Activated T-helper 17 cell treated with anti-CD3 and anti-CD28 coated beads, Interleukin-2, amount 50 U/mL, for 72 hours (primary cell): ENCODE results near the gene RBM23. TPM values are rescaled to one million over a fixed set of nuclear protein-coding genes. Genes with fewer than 3 reads are reported as not detected.
A peak's percentile ranks its signal among the peaks of the same experiment; 100 is the strongest.
"Not testable (repeated sequence)": the region's sequence is repeated elsewhere in the genome, so short reads cannot be mapped to it uniquely, and the experiment has no call there.

Experiments
- ATAC-seq: fragments of 150-1000 bp; cut with Tn5 transposase; replicated peaks from 2 replicates; pipeline ENCODE4 v1.10.0; 2021; ENCODE audit warnings: mild to moderate bottlenecking, moderate library complexity
- H3K27ac Mint-ChIP-seq: one replicate; pipeline ENCODE4 v1.8.0; 2022; ENCODE audit warnings: mixed read lengths
- H3K27me3 Mint-ChIP-seq: one replicate; pipeline ENCODE4 v1.8.0; 2022; ENCODE audit warnings: mixed read lengths
- H3K36me3 Mint-ChIP-seq: one replicate; pipeline ENCODE4 v1.8.0; 2022; ENCODE audit warnings: low read depth, mild to moderate bottlenecking, mixed read lengths
- H3K4me1 Mint-ChIP-seq: one replicate; pipeline ENCODE4 v1.8.0; 2022; ENCODE audit warnings: mixed read lengths
- H3K4me3 Mint-ChIP-seq: one replicate; pipeline ENCODE4 v1.8.0; 2022; ENCODE audit warnings: mild to moderate bottlenecking, mixed read lengths
- H3K9me3 Mint-ChIP-seq: one replicate; pipeline ENCODE4 v1.8.0; 2022; ENCODE audit warnings: mixed read lengths
- total RNA-seq, 2 donors: library from RNA; stranded (reverse); gene quantifications; one replicate each; pipeline ENCODE4 v1.2.3, GENCODE V29; 2022

Gene RBM23
- total RNA-seq, 2 donors from 2014 or later, result 69.5 to 70.5 TPM

DNA sequence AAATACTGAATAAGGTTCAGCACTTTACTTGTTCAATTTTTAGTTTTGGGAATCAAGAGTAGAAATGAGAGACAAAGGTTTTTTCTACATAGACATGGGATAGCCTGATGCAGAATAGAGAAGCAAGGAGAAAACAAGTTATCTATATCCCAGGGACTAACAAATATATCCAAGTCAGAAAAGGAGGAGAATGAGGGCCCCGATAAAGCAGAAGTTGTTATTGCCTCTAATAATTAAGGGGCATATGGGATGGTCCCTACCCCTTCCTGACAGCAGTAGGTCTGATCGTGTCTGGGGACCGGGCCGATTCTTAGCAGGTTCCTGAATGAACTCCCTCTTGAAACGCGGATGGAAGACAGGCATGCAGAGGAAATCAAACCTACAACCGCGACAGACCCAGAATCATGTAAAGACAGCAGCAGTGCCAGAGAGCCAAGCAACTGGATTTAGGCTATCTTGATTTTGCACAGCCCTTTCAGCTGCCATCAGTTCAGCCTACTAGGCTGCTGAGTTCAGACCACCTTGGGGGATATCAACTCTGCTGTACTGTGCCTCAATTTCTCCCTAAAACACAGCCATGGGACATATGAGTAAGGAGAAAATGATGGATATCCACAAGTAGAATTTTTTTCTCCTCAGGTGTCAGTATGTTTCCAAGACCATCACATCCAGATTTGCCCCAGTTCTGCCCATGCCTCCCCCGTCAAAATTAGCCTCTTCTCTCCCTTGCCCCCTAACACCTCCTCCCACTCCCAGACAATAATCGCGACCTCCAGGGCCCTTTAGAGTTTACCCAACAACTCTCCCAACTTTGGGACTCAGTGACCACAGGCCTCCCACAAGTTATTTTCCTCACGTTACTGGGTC, 9.5 kb upstream of the RBM23 start:
- Mint-ChIP-seq H3K4me3 (no peak overlapping the region), H3K36me3 (peaks cover 41% of the 10 kb centered on the region), H3K9me3 (no peaks in the 10 kb centered on the region), H3K27ac (no peak overlapping the region), H3K4me1 (peaks cover 21% of the 10 kb centered on the region), H3K27me3 (no peaks in the 10 kb centered on the region)
- ATAC-seq, result no peak

DNA sequence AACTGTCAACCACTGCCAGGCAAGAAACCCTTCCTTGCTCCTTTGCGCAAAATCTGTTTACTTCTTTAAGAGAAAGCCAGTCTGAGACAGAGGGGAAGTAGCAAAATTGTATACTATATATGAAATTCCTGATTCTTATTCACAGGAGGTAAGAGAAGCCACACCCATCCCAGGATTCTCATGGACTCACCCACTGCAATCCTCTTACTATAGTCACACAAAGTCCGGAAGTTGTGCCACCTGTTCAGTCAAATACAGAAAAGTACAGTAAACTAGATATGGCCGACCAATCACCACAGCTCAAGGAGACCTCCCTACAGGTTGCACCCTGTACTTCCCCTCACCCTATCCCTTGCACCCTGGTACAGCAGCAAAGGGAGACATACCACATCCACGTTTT, 7.4 kb upstream of the RBM23 start:
- Mint-ChIP-seq H3K4me3 (no peak overlapping the region), H3K27me3 (no peaks in the 10 kb centered on the region), H3K36me3 (peaks cover 61% of the 10 kb centered on the region), H3K9me3 (no peaks in the 10 kb centered on the region), H3K4me1 (peaks cover 18% of the 10 kb centered on the region), H3K27ac (no peak overlapping the region)
- no peak for ATAC-seq

DNA sequence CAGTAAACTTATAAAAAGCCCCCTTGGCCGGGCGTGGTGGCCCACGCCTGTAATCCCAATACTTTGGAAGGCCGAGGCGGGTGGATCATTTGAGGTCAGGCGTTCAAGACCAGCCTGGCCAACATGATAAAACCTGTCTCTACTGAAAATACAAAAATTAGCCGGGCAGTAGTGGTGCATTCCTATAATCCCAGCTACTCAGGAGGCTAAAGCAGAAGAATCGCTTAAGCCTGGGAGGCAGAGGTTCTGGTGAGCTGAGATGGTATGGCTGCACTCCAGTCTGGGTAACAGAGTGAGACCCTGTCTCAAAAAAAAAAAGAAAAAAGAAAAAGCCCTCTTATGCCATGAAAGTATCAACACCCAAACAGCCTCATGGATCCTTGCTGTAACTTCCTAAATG, 6.6 kb upstream of the RBM23 start:
- no peak overlapping the region for H3K4me3 Mint-ChIP-seq
- H3K4me1 Mint-ChIP-seq, result peaks cover 22% of the 10 kb centered on the region
- no peaks in the 10 kb centered on the region for H3K9me3 Mint-ChIP-seq
- H3K27me3 Mint-ChIP-seq, result no peaks in the 10 kb centered on the region
- ATAC-seq, result no peak
- H3K27ac Mint-ChIP-seq, result no peak overlapping the region
- peaks cover 69% of the 10 kb centered on the region for H3K36me3 Mint-ChIP-seq

DNA sequence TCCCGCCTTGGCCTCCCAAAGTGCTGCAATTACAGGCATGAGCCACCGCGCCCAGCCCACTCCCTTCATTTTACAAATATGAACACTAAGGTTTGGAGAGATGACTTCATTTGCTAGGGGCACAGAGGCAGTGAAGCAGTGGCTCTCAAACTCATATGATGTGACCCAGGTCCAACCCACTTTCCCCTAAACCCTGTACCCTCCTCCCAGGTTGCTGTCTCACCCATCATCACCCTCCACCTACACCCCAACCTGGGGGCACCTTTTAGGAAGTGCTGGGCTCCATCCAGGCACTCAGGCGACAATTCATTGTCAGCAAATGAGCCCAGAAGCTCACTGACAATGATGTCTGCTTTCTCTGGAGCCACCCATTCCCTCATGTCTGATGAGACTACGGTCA, 4.8 kb upstream of the RBM23 start:
- no peak overlapping the region for H3K4me3 Mint-ChIP-seq
- peaks cover 86% of the 10 kb centered on the region for H3K36me3 Mint-ChIP-seq
- no peak overlapping the region for H3K27ac Mint-ChIP-seq
- no peaks in the 10 kb centered on the region for H3K9me3 Mint-ChIP-seq
- no peak for ATAC-seq
- H3K27me3 Mint-ChIP-seq, result no peaks in the 10 kb centered on the region
- H3K4me1 Mint-ChIP-seq, result peaks cover 27% of the 10 kb centered on the region

DNA sequence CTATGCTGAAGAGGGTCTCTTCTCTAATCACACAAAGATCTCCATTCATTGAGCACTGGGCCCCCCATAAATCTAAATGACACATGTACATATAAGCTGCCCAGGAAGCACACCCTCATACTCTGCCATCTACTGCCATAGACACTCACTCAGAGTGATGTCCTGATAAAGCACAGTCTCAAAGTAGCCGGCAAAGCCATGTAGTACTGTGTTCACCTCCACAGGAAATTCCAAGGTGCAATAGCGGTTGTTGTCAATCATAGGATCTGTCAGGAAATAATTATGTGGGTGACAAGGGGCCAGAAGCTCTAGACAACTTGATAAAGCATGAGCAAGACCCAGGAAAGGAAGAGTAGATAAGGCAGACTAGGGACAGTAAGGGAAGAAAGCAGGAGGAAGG, 3.3 kb upstream of the RBM23 start:
- Mint-ChIP-seq H3K4me3 (no peak overlapping the region), H3K27me3 (no peaks in the 10 kb centered on the region), H3K27ac (peak overlapping the region; percentile 41), H3K36me3 (peaks cover 97% of the 10 kb centered on the region), H3K9me3 (no peaks in the 10 kb centered on the region), H3K4me1 (peaks cover 26% of the 10 kb centered on the region)
- ATAC-seq, result no peak

DNA sequence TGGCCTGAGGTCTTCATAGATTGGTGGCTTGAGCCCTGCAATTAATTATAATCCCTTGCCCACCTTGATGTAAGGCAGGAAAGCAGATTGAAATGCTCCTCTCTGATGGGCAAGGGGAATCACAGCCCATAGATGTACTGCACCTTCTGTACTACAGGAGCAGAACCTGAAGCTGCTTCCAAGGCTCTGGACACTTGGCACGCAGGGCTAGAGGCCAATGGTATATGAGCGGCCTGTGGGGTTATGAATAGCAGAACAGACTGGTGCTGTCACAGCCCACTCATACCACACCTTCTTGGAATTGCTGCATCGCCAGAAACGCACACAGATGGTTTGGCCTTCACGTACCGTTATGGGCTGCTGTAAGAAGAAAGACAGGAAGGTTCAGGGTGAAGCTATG, 1.7 kb upstream of the RBM23 start:
- Mint-ChIP-seq H3K4me1 (peaks cover 23% of the 10 kb centered on the region), H3K27me3 (no peaks in the 10 kb centered on the region), H3K36me3 (peaks cover 97% of the 10 kb centered on the region), H3K4me3 (peak overlapping the region; percentile 98), H3K9me3 (no peaks in the 10 kb centered on the region), H3K27ac (peak overlapping the region; percentile 51)
- no peak for ATAC-seq

DNA sequence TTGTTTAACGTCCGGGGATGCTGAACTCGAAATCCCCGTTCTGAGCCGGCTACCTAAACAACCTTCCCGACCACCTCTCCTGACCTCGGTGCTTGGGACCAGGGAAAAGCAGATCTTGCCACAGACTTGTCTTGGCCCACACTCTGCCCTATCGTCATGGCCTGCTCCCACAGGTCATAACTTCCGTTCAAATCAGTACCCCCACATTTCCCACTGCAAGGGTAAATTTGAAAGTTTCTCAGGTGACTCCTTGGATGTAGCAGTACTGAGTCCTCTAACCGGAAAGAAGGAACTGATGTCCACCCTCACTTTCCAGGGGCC, 612 bp upstream of the RBM23 start:
- peak; percentile 18 for ATAC-seq
- Mint-ChIP-seq H3K9me3 (no peaks in the 10 kb centered on the region), H3K27me3 (no peaks in the 10 kb centered on the region), H3K4me1 (peaks cover 23% of the 10 kb centered on the region), H3K36me3 (peaks cover 97% of the 10 kb centered on the region), H3K27ac (peak overlapping the region; percentile 100), H3K4me3 (peak overlapping the region; percentile 98)

DNA sequence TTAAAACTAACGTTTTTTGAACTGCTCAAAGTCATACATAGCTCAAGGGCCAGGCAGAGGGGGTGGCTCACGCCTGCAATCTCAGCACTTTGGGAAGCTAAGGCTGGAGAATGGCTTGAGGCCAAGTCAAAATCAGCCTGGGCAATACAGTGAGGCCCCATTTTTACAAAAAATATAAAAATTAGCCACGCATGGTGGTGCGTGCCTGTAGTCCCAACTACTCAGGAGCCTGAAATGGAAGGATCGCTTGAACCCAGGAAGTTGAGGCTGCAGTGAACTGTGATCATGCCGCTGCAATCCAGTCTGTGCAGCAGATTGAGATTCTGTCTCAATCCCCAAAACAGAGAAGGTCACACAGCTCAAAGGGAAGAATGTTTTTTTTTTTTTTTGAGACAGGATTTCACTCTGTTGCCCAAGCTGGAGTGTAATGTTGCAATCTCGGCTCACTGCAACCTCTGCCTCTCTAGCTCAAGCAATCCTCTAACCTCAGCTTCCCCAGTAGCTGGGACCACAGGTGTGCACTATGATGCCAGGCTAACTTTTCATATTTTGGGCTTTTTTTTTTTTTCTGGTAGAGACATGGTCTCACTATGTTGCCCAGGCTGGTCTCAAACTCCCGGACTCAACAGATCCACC, 2.9 kb downstream of the RBM23 start:
- ATAC-seq, result no peak
- H3K27ac Mint-ChIP-seq, result no peak overlapping the region
- peaks cover 21% of the 10 kb centered on the region for H3K4me1 Mint-ChIP-seq
- H3K36me3 Mint-ChIP-seq, result peaks cover 93% of the 10 kb centered on the region
- no peak overlapping the region for H3K4me3 Mint-ChIP-seq
- no peaks in the 10 kb centered on the region for H3K9me3 Mint-ChIP-seq
- no peaks in the 10 kb centered on the region for H3K27me3 Mint-ChIP-seq

DNA sequence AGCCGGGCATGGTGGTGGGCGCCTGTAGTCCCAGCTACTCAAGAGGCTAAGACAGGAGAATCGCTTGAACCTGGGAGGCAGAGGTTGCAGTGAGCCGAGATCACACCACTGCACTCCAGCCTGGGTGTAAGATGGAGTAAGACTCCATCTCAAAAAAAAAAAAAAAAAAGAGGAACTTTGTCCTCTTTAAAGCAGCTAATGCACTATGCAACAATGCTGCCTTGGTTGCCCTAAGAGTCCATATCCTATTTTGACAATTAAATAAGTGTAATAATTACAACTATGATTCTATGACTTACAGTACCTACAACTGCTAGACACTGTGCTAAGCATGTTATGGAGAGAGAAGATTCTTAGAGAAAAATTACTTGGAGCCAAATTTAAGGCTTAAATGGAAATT, 4.1 kb downstream of the RBM23 start:
- H3K4me3 Mint-ChIP-seq, ATAC-seq, H3K27me3 Mint-ChIP-seq, H3K9me3 Mint-ChIP-seq, H3K27ac Mint-ChIP-seq: not testable (repeated sequence)
- peaks cover 93% of the 10 kb centered on the region for H3K36me3 Mint-ChIP-seq
- H3K4me1 Mint-ChIP-seq, result peaks cover 20% of the 10 kb centered on the region

DNA sequence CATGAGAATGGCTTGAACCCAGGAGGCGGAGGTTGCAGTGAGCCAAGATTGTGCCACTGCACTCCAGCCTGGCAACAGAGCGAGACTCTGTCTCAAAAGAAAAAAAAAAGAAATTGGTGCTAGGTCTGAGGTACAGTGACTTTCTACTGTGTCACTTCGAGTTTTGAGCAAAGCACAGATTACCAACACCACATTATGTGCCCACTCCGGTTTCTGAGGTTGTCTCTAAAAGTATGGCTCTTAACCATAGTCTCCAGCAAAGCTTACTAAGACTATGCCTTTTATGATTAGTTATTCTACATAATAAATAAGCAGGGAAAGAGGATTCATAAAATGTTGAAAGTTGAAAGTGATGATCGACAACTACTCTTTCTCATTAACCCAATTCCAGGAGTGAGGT, 8.0 kb downstream of the RBM23 start:
- no peaks in the 10 kb centered on the region for H3K27me3 Mint-ChIP-seq

DNA sequence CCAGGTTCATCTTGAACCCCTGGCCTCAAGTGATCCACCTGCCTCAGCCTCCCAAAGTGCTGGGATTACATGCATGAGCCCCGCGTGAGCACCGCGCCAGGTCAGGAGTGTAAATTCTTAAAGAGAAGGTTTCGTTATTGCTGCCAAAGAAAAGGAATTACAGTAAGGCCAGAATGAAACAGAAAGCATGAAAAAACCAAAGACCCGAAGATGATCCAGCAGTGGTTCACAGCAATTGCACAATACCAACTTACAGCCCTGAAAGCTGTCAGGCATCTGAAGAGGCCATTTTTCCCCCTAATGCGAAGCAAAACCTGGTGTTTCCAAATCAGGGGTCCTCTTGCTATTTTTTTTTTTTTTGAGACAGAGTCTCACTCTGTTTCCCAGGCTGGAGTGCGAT, 10.3 kb downstream of the RBM23 start:
- ATAC-seq, result no peak
- no peak overlapping the region for H3K27ac Mint-ChIP-seq
- peaks cover 94% of the 10 kb centered on the region for H3K36me3 Mint-ChIP-seq
- peaks cover 18% of the 10 kb centered on the region for H3K4me1 Mint-ChIP-seq
- H3K27me3 Mint-ChIP-seq, result no peaks in the 10 kb centered on the region
- H3K9me3 Mint-ChIP-seq, result no peaks in the 10 kb centered on the region
- H3K4me3 Mint-ChIP-seq, result no peak overlapping the region

More for the DNA sequence above, 8.0 kb downstream of the RBM23 start:
- Mint-ChIP-seq H3K27ac (peak overlapping the region; percentile 14), H3K4me3 (peak overlapping the region; percentile 26), H3K9me3 (no peaks in the 10 kb centered on the region), H3K36me3 (peaks cover 89% of the 10 kb centered on the region), H3K4me1 (peaks cover 18% of the 10 kb centered on the region)
- peak; percentile 93 for ATAC-seq

DNA sequence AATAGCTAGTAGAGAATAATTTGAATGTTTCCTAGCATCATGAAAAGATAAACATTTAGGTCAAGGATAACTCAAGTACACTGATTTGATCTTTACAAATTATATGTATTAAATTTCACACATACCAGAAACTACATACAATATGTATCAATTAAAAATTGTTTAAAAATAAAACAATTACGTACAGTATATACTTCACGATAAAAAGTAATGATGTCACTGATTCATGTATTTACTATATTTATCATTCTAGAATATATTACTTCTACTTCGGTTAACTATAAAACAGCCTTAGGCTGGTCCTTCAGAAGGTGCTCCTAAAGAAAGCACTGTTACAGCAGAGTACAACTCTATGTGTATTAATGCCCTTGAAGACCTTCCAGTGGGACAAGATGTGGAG, 11.5 kb downstream of the RBM23 start:
- Mint-ChIP-seq H3K36me3 (peaks cover 96% of the 10 kb centered on the region), H3K9me3 (no peaks in the 10 kb centered on the region), H3K4me1 (peaks cover 17% of the 10 kb centered on the region), H3K27ac (no peak overlapping the region), H3K4me3 (no peak overlapping the region), H3K27me3 (no peaks in the 10 kb centered on the region)
- ATAC-seq, result no peak

DNA sequence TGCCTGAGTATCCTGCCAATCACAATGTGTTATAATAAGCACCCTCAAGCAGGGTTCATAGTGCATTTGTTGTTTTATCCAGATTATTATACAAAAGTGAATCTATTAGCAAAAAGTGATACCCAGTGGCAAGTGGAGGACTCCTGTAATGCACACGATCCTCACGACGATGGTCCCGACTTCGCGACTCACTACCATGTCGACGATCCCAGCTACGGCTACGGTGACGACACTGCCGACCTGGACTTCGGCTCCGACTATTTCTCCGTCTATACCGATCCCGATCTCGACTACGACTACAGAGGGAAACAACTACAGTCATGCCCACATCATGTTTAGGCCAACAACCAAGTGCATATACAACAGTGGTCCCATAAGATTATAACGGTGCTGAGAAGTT, 12.9 kb downstream of the RBM23 start:
- no peak for ATAC-seq
- no peaks in the 10 kb centered on the region for H3K9me3 Mint-ChIP-seq
- no peak overlapping the region for H3K4me3 Mint-ChIP-seq
- no peak overlapping the region for H3K27ac Mint-ChIP-seq
- peaks cover 96% of the 10 kb centered on the region for H3K36me3 Mint-ChIP-seq
- H3K27me3 Mint-ChIP-seq, result no peaks in the 10 kb centered on the region
- peaks cover 10% of the 10 kb centered on the region for H3K4me1 Mint-ChIP-seq

DNA sequence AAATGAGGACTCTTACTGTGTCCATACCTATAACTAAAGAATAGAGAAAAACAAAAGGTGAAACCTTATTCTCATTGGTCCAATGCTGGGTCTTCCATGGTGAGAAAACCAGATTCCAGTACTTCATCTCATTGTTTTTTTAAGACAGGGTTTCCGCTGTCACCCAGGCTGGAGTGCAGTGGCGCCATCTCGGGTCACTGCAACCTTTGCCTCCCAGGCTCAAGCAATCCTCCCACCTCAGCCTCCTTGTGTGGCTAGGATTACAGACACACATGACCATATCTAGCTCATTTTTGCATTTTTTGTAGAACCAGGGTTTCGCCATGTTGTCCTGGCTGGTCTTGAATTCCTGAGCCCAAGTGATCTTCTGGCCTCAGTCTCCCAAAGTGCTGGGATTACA, 13.3 kb downstream of the RBM23 start:
- peaks cover 96% of the 10 kb centered on the region for H3K36me3 Mint-ChIP-seq
- H3K4me3 Mint-ChIP-seq, result no peak overlapping the region
- H3K27me3 Mint-ChIP-seq, result no peaks in the 10 kb centered on the region
- H3K27ac Mint-ChIP-seq, result no peak overlapping the region
- peaks cover 10% of the 10 kb centered on the region for H3K4me1 Mint-ChIP-seq
- ATAC-seq, result no peak
- H3K9me3 Mint-ChIP-seq, result no peaks in the 10 kb centered on the region

DNA sequence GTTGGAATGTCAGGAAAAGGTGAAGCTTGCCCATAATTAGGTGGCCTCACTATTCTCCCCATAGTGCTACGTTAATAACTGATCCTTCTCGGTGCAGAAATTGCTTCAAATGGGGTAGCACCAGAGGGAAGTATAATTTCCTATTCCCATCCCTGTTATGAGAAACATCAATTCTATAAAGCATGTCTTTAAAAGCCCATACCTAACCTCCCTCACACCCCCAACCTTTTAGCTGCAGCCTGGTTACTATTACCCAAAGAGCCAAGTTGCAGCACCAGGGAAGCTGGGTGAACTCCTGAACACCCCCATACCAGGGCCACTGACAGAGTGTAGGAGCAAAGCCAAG, 15.2 kb downstream of the RBM23 start:
- no peaks in the 10 kb centered on the region for H3K9me3 Mint-ChIP-seq
- H3K36me3 Mint-ChIP-seq, result peaks cover 83% of the 10 kb centered on the region
- no peak overlapping the region for H3K27ac Mint-ChIP-seq
- ATAC-seq, result no peak
- no peaks in the 10 kb centered on the region for H3K27me3 Mint-ChIP-seq
- no peak overlapping the region for H3K4me3 Mint-ChIP-seq
- peaks cover 10% of the 10 kb centered on the region for H3K4me1 Mint-ChIP-seq
